HG03280 (cell line): ENCODE results near the gene CST6.
A peak's percentile ranks its signal among the peaks of the same experiment; 100 is the strongest.

Experiments used
- ATAC-seq: cut with Tn5 transposase; IDR thresholded peaks from one replicate; pipeline ENCODE4 v1.9.1; 2021; ENCODE audit warnings: mild to moderate bottlenecking, moderate library complexity; ENCODE audit not compliant: unreplicated experiment

Gene CST6

DNA sequence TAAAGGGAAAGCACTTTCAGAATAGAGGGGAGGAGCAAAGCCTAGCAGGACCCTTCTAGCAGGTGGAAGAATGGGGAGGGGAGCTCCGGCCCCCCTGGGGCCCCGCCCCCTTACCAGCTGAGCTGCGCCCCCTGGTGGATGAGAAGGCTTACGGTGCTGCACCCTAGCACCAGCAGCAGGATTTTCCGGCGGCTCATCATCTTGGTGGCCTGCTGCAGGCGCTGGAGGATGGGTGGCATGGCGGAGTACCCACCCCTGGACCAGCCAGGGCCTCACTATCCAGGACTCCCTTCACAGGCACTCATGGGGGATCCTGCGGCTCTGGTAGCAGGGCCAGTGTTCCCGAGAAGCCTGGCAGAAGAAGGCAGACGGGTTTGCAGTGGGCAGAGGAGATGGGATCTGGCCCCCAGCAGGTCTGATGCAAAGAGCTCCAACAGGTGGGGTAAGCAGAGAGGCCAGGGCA lies 33.4 kb downstream of the CST6 start:
- ATAC-seq, result no peak

DNA sequence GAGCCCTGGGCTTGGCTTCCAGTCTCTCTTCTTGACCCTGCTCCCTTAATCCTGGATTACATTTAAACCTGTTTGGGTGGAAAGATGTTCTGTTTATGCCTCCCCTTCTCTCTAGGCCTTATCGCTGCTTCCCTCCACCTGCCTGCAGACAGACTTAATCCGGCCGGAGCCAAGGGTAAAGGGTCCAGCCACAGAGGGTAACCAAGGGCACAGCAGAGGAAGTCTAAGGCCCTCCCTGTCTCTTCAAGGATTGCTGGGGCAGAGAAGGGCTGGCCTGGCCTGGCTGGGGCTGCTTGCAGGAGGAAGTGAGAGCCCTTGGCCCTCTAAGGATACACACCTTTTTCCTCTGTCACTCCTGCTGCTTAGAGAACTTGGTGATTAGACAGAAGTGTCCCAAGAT lies 35.1 kb downstream of the CST6 start:
- ATAC-seq, result no peak

DNA sequence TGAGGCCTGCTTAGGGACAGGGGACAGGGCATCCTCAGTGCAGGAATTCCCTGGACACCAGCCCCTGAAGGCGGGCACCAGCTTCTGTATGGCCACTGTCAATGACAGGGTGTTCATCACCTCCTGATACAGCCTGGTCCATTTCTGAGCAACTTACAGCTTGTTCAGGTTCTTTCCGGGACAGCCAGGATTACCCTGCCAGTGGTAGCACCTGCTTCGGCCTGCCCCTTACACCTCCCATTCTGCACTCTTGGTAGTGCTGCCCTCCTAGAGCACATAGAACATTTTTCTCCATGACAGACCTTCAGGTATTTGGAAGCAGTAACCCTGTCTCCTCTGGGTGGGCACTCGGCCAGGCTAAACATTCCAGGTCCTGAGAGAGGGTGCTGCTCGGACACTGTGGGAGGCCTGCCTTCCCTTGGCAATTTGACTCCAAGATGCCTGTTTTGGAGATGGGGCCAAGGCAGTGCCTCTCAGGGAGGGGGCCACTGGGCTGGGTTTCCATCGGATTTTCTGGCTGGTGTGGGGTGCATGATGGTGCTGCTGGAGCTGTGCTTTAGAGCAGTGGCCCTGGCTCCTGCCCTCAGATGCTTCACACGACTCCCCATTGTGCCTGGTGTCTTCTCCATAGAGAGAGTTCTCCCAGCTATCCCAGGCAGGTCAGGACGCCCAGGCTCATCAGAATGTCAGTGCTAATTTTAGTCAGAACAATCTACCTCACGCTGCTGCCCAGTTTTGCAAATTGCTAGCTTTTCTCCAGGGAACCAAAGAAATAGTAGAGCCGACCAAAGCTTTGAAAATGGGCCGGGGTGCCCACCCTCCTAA lies 35.9 kb downstream of the CST6 start:
- no peak for ATAC-seq

DNA sequence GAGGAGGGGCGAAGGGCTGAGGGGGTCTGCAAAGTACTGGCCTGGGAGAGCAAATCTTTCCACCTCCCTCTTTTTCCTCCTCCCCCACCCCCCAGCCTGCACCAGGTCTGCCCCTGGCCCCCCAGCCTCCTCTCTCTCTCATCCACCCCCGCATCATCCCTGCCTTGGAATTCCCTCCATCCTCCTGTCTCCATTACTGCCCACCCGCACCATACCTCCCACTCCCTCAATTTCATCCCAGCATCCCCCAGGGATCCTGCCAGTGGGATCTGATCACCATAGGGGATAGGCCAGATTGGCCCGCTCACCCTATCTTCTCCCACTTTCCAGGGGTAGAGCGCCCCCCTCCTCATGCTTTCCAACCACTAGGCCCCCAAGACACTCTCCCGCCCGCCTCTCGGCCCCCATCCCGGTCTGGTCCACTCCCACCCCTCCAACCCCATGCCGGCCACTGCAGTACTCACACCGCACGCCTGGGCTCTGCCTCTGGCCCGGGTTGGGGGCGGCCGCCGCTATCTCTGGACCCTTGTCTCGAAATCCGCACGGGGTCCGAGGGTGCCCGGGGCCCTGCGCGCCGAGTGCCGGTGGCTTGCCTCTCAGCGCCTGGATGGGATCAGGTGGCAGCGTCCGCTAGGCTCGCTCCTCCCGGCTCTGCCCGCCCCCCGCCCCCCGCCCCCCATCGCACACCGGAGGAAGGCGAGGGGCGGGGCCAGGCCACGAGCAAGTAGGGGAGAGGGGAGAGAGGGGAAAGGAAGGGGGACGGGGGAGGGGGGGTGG lies 36.9 kb downstream of the CST6 start, which contains the start of gene GAL3ST3:
TSS of gene GAL3ST3 (minus strand) at position 615 of the 777 bp plus-strand sequence. CDS start 3,746 bp downstream, outside the sequence.
- ATAC-seq, result no peak

DNA sequence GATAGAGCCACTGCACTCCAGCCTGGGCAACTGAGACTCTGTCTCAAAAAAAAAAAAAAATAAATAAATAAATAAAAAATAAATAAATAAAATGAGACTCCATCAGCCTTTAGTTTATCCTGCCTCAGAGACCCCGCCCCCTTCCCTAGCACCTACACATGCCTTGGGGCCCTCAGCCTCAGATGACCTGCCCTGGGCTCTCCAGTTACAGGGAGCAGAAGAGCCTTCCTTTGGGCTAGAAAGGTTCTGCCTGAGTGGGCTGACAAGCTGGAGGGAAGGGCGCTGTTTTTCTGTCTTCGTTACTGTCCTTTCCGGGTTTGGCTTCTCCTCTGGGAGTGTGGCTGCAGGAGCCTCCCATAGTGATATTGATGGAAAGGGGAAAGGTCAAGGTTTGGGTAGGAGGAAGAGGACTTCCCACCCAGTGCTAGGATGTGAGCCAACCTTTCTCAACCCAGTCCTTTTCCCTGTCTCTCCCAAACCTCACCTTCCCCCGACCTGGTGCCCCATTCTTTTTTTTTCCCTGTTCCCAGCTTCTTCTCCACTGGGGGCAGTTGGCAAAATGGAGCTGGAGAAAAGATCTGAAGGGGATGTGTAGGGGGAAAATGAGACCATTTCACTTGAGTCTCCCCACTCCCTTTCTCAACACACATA lies 38.9 kb downstream of the CST6 start:
- ATAC-seq, result no peak

DNA sequence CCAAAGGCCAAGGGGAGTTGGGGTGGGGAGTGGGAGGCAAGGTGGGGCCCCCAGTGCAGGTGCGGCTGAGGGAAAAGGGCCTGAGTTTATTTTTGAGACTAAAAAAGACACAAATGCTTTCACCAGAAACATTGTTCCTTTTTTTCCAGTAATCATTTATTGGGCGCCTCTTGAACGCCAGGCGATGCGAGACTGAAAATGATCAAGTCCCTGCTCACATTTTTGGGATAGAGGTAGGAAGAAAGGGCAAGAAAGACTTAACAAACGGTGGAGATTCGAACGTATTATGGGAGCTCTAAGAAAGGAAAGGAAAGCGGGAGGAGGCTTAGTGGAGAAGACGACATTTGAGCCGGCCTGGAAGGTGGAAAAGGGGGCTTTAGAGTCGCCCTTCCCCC lies 39.6 kb downstream of the CST6 start:
- ATAC-seq, result no peak

DNA sequence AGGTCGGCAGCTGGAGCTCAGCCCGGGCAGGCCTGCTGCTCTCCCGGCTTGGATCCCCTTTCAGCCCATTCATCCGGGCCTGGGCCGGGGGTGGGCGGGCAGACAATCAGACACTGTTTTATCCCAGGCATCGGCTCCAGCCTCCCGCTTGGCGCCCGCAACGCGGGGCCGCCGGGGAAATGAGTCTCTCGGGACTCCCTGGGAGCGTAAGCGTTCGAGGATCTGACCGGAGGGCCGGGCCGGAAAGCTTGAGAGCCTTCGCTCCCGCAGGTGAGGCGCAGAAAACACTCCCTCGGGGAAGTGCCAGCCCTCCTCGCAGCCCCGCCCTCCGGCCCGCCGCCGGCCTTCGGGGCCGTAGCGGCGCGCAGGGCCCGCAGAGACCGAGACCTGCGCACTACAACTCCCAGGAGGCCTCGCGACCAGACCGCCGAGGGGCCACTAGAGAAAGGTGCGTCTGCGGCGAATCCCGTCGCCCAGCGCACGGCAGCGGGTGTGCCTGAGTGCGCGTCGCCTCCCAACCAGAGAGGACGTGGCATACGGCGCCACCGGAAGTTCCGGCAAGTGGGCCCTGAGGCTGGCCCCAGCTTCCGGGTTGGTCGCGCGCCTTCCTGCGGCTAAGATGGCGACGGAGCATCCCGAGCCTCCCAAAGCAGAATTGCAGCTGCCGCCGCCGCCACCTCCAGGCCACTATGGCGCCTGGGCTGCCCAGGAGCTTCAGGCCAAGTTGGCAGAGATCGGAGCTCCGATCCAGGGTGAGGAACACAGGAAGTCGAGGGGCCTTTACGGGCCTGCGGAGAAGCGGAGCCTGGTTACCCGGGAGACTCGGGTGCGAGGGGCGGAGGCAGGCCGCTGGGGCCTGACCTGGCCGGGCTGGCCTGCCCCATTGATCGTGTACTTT lies 40.2 kb downstream of the CST6 start, which contains the start of gene SF3B2:
TSS of gene SF3B2 (plus strand) at position 599 of the 898 bp plus-strand sequence. CDS start at position 620, 21 bp downstream.
- ATAC-seq, result peak; percentile 98

DNA sequence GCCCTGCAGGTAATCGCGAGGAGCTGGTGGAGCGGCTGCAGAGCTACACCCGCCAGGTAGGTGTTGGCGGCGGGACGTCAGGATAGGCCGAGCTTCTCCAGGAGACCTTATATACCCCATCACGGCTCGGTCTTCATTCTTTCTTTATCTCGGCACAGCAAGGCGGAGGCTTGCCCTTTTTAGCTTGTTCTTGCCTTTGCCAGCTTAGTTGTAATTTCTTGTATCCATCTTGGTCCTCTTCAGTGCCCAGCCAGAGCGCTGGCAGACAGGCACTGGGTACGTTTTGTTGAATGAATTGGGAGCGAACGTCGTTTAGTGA lies 40.8 kb downstream of the CST6 start:
- no peak for ATAC-seq

DNA sequence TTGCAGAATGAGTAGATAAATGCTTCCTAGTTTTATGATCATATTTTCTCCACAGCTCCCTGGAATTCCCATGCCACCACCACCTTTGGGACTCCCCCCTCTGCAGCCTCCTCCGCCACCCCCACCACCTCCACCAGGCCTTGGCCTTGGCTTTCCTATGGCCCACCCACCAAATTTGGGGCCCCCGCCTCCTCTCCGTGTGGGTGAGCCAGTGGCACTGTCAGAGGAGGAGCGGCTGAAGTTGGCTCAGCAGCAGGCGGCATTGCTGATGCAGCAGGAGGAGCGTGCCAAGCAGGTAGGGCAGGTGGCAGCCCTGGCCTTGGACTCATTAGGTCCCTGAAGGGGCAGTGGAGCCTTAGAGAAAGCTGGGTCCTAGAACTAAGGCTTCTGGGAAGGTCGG lies 43.2 kb downstream of the CST6 start:
- no peak for ATAC-seq

DNA sequence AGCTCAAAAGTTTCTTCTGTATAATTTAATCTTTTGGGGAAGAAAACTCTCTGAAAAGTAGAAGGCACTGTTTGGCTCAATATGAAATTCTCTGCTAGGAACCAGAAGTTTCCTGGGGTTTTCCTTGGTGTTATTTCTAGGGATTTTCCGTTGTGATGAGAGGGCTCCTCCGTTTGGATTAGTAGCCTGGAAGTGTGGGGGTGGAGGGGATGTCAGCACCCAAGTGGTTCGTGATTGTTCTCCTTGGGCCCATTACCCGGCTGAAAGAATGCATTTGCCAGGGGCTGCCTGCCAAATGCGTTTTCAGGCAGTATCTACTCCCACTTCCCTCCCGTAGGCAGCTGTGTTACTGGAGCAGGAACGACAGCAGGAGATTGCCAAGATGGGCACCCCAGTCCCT lies 44.7 kb downstream of the CST6 start:
- ATAC-seq, result no peak

DNA sequence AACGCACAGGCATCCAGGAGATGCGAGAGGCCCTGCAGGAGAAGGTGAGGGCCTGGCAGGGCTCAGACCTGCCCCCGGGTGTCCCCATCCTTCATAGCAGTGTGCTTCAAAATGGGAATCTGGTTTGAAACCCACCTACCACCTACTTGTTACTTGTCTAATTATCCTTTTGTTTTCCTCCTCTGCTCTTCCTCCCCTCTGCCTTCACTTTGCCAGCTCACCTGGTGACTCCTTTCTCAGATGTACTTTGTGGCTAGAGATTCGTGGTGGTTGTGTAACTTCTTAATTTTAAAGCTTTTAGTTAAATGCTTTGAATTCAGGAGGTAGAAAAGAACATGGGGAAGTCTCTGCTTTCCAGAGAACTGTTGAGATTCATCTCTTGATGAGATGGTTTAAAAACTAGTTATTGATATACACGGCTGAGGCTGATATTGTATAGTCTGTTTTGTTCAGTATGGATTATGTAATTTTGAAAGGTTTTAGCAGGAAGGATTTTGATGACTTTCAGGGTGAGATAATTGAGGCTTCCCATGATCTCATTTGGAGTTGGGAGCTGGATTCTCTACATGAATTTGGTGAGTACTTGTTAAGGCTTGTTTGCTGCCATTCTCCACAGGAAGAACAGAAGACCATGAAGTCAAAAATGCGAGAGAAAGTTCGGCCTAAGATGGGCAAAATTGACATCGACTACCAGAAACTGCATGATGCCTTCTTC lies 48.3 kb downstream of the CST6 start:
- ATAC-seq, result no peak

DNA sequence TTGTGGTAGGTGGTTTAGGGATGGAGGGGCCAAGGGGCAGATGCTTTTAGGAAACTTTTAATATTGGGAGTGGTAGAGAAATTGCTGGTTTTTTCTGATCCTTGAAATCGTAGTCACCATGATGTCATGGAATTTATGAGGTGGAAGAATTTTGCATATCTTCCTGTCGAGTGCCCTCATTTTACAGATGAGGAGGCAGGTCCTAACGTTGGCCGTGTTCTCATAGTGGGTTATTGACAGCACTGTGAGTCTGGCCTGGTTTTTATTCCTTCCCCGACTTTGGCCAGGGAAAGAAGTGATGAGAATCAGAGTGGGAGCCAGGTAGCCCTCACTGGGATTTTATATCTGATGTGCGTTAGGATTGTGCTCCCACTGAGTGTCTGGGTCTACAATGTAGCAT lies 49.5 kb downstream of the CST6 start:
- ATAC-seq, result no peak

DNA sequence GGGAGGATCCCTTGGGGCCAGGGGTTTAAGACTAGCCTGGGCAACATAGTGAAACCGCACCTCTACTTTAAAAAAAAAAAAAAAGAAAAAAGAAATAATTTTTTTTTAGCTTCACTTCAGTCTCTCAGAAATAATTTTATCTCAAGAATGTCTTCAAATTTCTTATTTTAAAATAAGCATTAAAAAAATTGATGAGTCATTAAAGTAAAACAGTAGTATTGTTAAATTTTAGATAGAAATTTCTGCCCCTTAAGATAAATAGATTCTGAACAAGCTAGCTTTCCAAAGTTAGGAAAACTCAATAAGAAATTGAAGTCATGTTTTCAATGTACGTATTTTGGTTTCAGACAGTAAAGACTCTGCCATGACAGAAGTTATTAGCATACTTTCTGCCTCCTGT lies 50.6 kb downstream of the CST6 start:
- no peak for ATAC-seq
